Measurements from ENCODE around the gene BRMS1L.

DNA sequence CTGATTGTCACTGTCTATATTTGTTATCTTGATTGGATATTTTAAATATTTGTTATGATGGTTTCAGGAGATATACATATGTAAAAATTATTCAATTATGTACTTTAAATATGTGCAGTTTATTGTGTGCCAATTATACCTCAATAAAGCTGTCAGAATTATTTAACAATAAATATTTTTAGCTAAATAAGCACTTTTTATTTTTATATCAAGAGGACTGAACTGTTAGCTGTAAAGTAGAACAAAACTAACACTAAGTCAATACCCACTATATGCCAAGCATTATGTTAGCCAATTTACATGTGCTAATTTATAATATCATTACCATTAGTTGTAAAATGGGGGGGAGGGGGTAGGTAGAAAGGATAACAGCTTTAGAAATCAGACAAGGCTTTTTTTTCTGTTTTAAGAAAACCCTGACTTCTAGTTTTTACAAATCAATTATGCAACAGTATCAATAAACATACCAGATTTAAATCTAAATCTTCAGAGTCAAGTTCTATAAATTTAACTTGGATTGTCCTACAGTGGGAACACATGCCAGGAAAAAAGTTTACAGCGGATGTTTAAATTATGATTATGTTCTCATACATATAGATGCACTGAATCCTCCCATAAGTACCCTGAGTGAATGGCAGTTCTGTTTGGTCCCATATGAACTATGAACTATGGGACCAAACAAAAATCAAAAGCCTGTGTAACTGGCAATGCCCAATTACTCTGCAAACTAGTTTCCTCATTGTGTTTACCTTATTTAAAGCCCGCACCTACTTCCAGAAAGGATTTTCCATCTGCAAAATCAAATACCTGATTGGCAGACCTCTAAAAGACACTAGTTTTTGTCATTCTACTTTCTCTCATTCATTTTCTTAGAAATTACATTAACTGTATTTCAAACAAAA, 19.9 kb upstream of the BRMS1L start:
- no peak for TF ChIP-seq POLR2A (IDR thresholded peaks at IDR 0.05; ENCODE audit: low read depth, low read length)
- TF ChIP-seq POLR2AphosphoS5 (IDR thresholded peaks at IDR 0.05; ENCODE audit: low read depth, low read length): no peak
- no peak for TF ChIP-seq TAF1 (IDR thresholded peaks at IDR 0.05; ENCODE audit: low read depth, low read length)
